DMS 273 (cell line): ENCODE data around the gene RBL1.

Source experiments
- DNase-seq: peaks from one replicate; lab custom pipeline; 2025; ENCODE audit not compliant: unreplicated experiment; lab: John Stamatoyannopoulos, UW

Gene RBL1

GRCh38 chr20:36951979-36952738, 143.6 kb downstream of the RBL1 start:
- no peak for DNase-seq

GRCh38 chr20:36951198-36951978, 144.4 kb downstream of the RBL1 start, which contains the start of gene SAMHD1:
Gene SAMHD1, minus strand, starts transcription at chr20:36951708. Its CDS starts 65 bp downstream, at chr20:36951643.
- peak; percentile 99 for DNase-seq

GRCh38 chr20:36950414-36951197, 145.2 kb downstream of the RBL1 start:
- DNase-seq: peak; percentile 64
